NCI-H2081 (cell line): Measurements from ENCODE around the gene MUC5AC.
A peak's percentile ranks its signal among the peaks of the same experiment; 100 is the strongest.

Experiments
- DNase-seq, 2 experiments: peaks; one replicate each; lab custom pipeline; 2025; lab: John Stamatoyannopoulos, UW

The MUC5AC gene

GRCh38 chr11:1197431-1197885 lies 39.7 kb downstream of the MUC5AC start:
- DNase-seq, result no peak

GRCh38 chr11:1197886-1198560 lies 40.3 kb downstream of the MUC5AC start:
- DNase-seq, result no peak

GRCh38 chr11:1198561-1199240 lies 40.9 kb downstream of the MUC5AC start:
- no peak for DNase-seq

- no peak for DNase-seq
Measured at GRCh38 chr11:1199241-1199750, 41.5 kb downstream of the MUC5AC start.

GRCh38 chr11:1199751-1200610 lies 42.2 kb downstream of the MUC5AC start:
- DNase-seq, result no peak

GRCh38 chr11:1200611-1201191 lies 42.9 kb downstream of the MUC5AC start:
- DNase-seq, result no peak

- DNase-seq, result no peak
Measured at GRCh38 chr11:1201395-1202153, 43.8 kb downstream of the MUC5AC start.

GRCh38 chr11:1202154-1202775 lies 44.5 kb downstream of the MUC5AC start:
- no peak for DNase-seq

- DNase-seq, result peak; percentile 47 to 51
Measured at GRCh38 chr11:1202776-1203504, 45.2 kb downstream of the MUC5AC start.

- no peak for DNase-seq
Measured at GRCh38 chr11:1203505-1204271, 45.9 kb downstream of the MUC5AC start.

GRCh38 chr11:1204381-1205101 lies 46.8 kb downstream of the MUC5AC start:
- DNase-seq, result no peak

GRCh38 chr11:1205121-1205986 lies 47.6 kb downstream of the MUC5AC start:
- DNase-seq, result no peak

- no peak for DNase-seq
Measured at GRCh38 chr11:1205987-1206331, 48.2 kb downstream of the MUC5AC start.

GRCh38 chr11:1206391-1207271 lies 48.9 kb downstream of the MUC5AC start:
- no peak for DNase-seq

- DNase-seq, result no peak
Measured at GRCh38 chr11:1207401-1208143, 49.8 kb downstream of the MUC5AC start.

GRCh38 chr11:1208144-1208393 lies 50.3 kb downstream of the MUC5AC start:
- no peak for DNase-seq
